ENCODE results near the gene THBS4.

Gene THBS4

GRCh38 chr5:80048084-80048780, 13.1 kb downstream of the THBS4 start:
- no peak for DNase-seq

GRCh38 chr5:80052464-80052863, 17.3 kb downstream of the THBS4 start:
- no peak for DNase-seq

- peak; percentile 26 for DNase-seq
Measured at GRCh38 chr5:80054682-80055081, 19.5 kb downstream of the THBS4 start.

- no peak for DNase-seq
Measured at GRCh38 chr5:80055491-80056170, 20.5 kb downstream of the THBS4 start.

- DNase-seq: no peak
Measured at GRCh38 chr5:80057099-80057498, 22.0 kb downstream of the THBS4 start.

GRCh38 chr5:80057921-80058320, 22.8 kb downstream of the THBS4 start:
- no peak for DNase-seq

- DNase-seq: no peak
Measured at GRCh38 chr5:80059354-80059980, 24.3 kb downstream of the THBS4 start.

GRCh38 chr5:80060966-80061365, 25.8 kb downstream of the THBS4 start:
- DNase-seq: no peak

GRCh38 chr5:80061547-80061946, 26.4 kb downstream of the THBS4 start:
- DNase-seq: no peak

GRCh38 chr5:80064124-80064523, 29.0 kb downstream of the THBS4 start:
- DNase-seq: no peak

GRCh38 chr5:80067016-80067415, 31.9 kb downstream of the THBS4 start:
- no peak for DNase-seq

GRCh38 chr5:80067531-80068245, 32.5 kb downstream of the THBS4 start:
- DNase-seq: no peak

- no peak for DNase-seq
Measured at GRCh38 chr5:80068246-80068636, 33.1 kb downstream of the THBS4 start.

GRCh38 chr5:80068775-80069174, 33.6 kb downstream of the THBS4 start:
- DNase-seq: no peak

- DNase-seq: no peak
Measured at GRCh38 chr5:80069251-80069800, 34.2 kb downstream of the THBS4 start.

GRCh38 chr5:80069918-80070318, 34.8 kb downstream of the THBS4 start:
- DNase-seq: no peak

- no peak for DNase-seq
Measured at GRCh38 chr5:80070338-80071056, 35.3 kb downstream of the THBS4 start.

GRCh38 chr5:80071510-80072021, 36.4 kb downstream of the THBS4 start:
- no peak for DNase-seq

- no peak for DNase-seq
Measured at GRCh38 chr5:80072103-80073073, 37.2 kb downstream of the THBS4 start.

- peak; percentile 46 for DNase-seq
Measured at GRCh38 chr5:80076131-80077050, 41.2 kb downstream of the THBS4 start.

Measured in NCI-H226 (cell line).